ENCODE measurements around the gene TMEM267.
"Not testable (repeated sequence)": the region's sequence is repeated elsewhere in the genome, so short reads cannot be mapped to it uniquely, and the experiment has no call there.

The TMEM267 gene

DNA sequence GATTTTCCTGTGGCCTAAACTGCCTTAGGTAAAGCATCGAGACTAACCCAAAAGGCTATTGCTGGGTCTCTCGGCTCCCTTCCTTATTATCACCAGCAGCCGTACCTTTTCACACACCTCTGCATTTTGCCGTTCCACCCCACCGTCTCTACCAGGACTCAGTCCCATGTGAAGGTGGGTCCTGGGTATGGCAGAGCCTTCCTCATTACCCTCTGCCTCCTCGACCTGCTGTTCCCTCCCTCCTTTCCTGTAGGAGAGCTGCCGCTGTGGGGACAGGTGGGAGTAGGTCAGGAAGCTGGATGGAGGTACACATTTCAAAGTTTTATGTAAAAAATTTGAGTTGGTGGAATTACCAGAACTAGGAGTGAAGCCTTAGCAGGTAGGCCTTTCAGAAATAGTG is 73.3 kb downstream of the TMEM267 start:
- DNase-seq (ENCODE audit: low spot score), result no peak
- no peaks in the 10 kb centered on the region for H3K36me3 Mint-ChIP-seq (ENCODE audit: low read depth)
- H3K27ac Mint-ChIP-seq, result no peak overlapping the region
- H3K27me3 Mint-ChIP-seq (ENCODE audit: low read depth), result peaks cover 1% of the 10 kb centered on the region
- H3K4me3 Mint-ChIP-seq, result no peak overlapping the region
- H3K9me3 Mint-ChIP-seq, result peaks cover 11% of the 10 kb centered on the region
- no peaks in the 10 kb centered on the region for H3K4me1 Mint-ChIP-seq (ENCODE audit: low read depth)

DNA sequence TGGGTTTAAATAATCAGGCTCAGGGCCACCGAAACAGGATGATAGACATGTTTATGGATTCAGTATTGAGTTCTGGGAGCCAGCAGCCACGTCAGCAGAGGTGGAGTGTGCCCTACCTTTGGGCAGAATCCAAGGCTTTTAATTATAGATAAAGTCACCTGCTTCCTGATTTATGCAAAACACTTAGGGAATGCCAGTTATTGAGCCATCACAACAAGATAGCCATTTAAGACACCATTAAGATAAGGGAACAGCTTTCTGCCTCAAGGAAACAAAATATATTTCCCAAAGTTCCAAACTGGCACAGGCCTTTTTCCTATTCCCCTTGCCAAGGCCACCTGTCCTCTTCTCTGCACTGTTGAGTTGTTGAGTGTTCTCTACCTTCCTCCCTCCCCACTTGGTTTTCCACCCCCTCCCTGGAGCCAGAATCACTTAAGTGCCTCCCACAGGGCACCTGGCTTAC is 73.8 kb downstream of the TMEM267 start:
- DNase-seq (ENCODE audit: low spot score), result no peak
- peaks cover 17% of the 10 kb centered on the region for H3K9me3 Mint-ChIP-seq
- no peak overlapping the region for H3K27ac Mint-ChIP-seq
- no peaks in the 10 kb centered on the region for H3K36me3 Mint-ChIP-seq (ENCODE audit: low read depth)
- no peak overlapping the region for H3K4me3 Mint-ChIP-seq
- H3K4me1 Mint-ChIP-seq (ENCODE audit: low read depth), result no peaks in the 10 kb centered on the region
- H3K27me3 Mint-ChIP-seq (ENCODE audit: low read depth), result no peaks in the 10 kb centered on the region

- H3K27me3 Mint-ChIP-seq (ENCODE audit: low read depth); DNase-seq (ENCODE audit: low spot score); H3K27ac Mint-ChIP-seq; H3K4me3 Mint-ChIP-seq; H3K4me1 Mint-ChIP-seq (ENCODE audit: low read depth): not testable (repeated sequence)
- Mint-ChIP-seq H3K9me3 (peaks cover 38% of the 10 kb centered on the region), H3K36me3 (ENCODE audit: low read depth) (peaks cover 28% of the 10 kb centered on the region)
Measured at GRCh38 chr5:43402524-43403066, 81.1 kb downstream of the TMEM267 start.

DNA sequence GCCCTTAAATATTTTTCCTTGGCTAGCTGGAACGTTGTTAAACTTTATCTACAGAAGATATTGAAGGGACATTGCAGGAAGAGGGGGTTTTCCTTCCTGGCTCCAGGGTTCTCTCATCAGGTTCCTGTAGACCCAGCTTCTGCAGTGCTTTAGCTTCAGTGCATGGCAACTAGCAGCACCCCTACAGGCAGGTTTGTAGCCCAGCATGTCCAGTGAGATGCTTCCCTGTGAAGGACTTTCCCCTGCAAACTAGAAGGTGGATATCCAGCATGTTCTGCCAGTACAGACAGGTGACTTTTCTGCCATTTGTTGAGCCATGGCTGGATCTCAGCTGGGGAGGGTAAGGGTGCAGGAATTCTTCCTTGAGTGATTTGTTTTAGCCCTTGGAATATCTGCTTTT is 81.8 kb downstream of the TMEM267 start:
- H3K36me3 Mint-ChIP-seq (ENCODE audit: low read depth), result peaks cover 28% of the 10 kb centered on the region
- H3K4me1 Mint-ChIP-seq (ENCODE audit: low read depth), result peaks cover 11% of the 10 kb centered on the region
- H3K9me3 Mint-ChIP-seq, result peaks cover 35% of the 10 kb centered on the region
- H3K27ac Mint-ChIP-seq, result no peak overlapping the region
- peaks cover 3% of the 10 kb centered on the region for H3K27me3 Mint-ChIP-seq (ENCODE audit: low read depth)
- DNase-seq (ENCODE audit: low spot score), result no peak
- H3K4me3 Mint-ChIP-seq, result no peak overlapping the region

GRCh38 chr5:43400082-43400481 is 83.6 kb downstream of the TMEM267 start:
- H3K27me3 Mint-ChIP-seq (ENCODE audit: low read depth), result peaks cover 3% of the 10 kb centered on the region

DNA sequence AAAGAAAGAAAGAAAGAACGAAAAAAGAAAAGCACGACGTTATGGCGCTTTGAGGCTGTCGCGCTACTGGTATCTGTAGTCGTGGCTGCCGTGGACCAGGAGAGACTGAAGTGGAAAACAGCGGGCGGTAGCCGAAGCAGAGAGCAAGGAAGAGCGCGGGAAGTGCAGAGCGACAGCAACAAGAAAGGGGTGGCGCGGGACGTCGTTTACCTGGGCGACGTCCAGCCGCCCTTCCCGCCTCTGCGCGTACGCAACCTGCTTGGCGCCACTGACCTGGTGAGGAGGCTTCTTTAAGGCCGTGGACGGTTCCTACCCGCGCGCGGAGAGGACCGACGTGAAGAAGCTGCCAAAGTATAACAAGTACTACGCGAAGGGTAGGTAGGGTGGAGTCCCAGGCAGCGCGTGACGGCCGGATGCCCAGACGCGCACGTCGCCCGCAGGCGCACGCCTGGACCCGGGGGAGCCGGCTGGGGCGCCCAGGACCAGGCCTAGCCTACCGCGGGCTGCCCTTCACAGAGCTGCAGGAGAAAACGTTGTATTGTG is 86.8 kb downstream of the TMEM267 start:
- Mint-ChIP-seq H3K9me3 (peaks cover 8% of the 10 kb centered on the region), H3K27me3 (ENCODE audit: low read depth) (no peaks in the 10 kb centered on the region), H3K4me1 (ENCODE audit: low read depth) (peaks cover 22% of the 10 kb centered on the region), H3K36me3 (ENCODE audit: low read depth) (peaks cover 22% of the 10 kb centered on the region), H3K27ac (peak overlapping the region; percentile 96), H3K4me3 (peak overlapping the region; percentile 94)
- DNase-seq (ENCODE audit: low spot score), result peak; percentile 66

More at GRCh38 chr5:43400082-43400481, 83.6 kb downstream of the TMEM267 start:
- peaks cover 28% of the 10 kb centered on the region for H3K36me3 Mint-ChIP-seq (ENCODE audit: low read depth)
- H3K9me3 Mint-ChIP-seq, result peaks cover 24% of the 10 kb centered on the region
- DNase-seq (ENCODE audit: low spot score), result no peak
- H3K27ac Mint-ChIP-seq, result no peak overlapping the region
- no peak overlapping the region for H3K4me3 Mint-ChIP-seq
- H3K4me1 Mint-ChIP-seq (ENCODE audit: low read depth), result peaks cover 15% of the 10 kb centered on the region
